Keratinocyte (primary cell): ENCODE results near the gene IL1RAPL2.

Experiments
- CTCF ChIP-seq, 3 experiments: IDR thresholded peaks in 1 of 3; conservative IDR thresholded peaks in 1 of 3; optimal IDR thresholded peaks in 1 of 3; 2 replicates in 2 of 3; 3 replicates in 1 of 3; pipeline versions ENCODE3 to v1.5.1; 2011; ENCODE audit warnings: low read length in 3 of 3, mild to moderate bottlenecking in 3 of 3, moderate library complexity in 2 of 3, control low read depth in 1 of 3, inconsistent platforms in 1 of 3; ENCODE audit not compliant: insufficient read depth in 2 of 3; ENCODE audit errors: extremely low read depth in 1 of 3
- EZH2 ChIP-seq: IDR thresholded peaks from one replicate; pipeline ENCODE4 v1.6.1; 2012; ENCODE audit warnings: inconsistent platforms, mild to moderate bottlenecking, low read length, moderate library complexity

- TF ChIP-seq CTCF (optimal IDR thresholded peaks at IDR 0.05 in 1 of 3, IDR thresholded peaks at IDR 0.05 in 1 of 3, conservative IDR thresholded peaks at IDR 0.05 in 1 of 3; ENCODE audit: extremely low read depth in 1 of 3, insufficient read depth in 2 of 3, low read length in 3 of 3) (no peak), EZH2 (no peak)
These were observed 94.1 kb downstream of the IL1RAPL2 start for GRCh38 chrX:104660092-104660491.
